ENCODE data around the gene ATOH8.

- TF ChIP-seq CTCF (IDR thresholded peaks at IDR 0.05; ENCODE audit: insufficient read depth, low read length) = no peak
- no peak for TF ChIP-seq POLR2AphosphoS5 (IDR thresholded peaks at IDR 0.05; ENCODE audit: low read depth)
- TF ChIP-seq REST (IDR thresholded peaks at IDR 0.05; ENCODE audit: insufficient replicate concordance, low read depth) = no peak
These were observed 74.9 kb downstream of the ATOH8 start for GRCh38 chr2:85828725-85829124.
